Measurements from ENCODE around the gene MYL4. TPM values are rescaled to one million over a fixed set of nuclear protein-coding genes. Genes with fewer than 3 reads are reported as not detected.

The MYL4 gene
- total RNA-seq, 1 experiment from 2014 or later = 0.49 TPM

DNA sequence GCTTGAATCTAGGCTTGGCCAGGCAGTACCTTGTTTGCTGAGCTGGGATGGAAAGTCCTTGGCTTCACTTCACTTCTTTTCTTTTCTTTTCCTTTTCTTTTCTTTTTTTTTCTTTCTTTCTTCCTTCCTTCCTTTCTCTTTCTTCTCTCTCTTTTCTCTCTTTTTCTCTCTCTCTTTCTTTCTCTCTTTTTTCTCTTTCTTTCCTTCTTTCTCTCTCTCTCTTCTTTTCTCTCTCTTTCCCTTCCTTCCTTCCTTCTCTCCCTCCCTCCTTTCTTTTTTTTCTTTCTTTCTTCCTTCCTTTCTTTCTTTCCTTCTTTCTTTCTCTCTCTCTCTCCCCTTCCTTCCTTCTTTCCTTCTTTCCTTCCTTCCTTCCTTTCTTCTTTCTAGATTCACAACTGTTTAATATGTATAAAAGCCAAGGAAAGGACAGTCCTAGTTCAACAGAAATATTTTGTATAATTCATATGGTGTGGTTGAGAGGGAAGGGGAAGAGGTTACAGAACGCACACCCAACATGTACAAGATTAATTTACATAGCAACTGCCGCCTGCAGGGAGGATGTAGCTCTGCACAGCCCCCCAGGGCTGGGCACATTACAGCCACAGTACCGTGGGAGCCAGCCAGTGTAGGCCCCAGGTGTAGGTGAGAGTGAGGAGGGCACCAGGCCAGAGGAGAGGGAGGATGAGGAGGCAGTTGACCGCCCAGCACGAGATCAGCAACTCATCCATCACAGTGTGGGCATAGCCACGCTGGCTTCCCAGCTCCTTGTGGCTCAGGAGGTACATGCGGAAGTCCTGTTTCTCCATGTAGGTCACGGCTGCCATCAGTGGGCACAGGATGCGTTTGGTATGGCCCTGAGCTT lies 34.8 kb downstream of the MYL4 start:
- ATAC-seq = no peak
- Histone ChIP-seq H3K4me1 (ENCODE audit: control insufficient read depth, insufficient read depth, low read length) (peaks cover 4% of the 10 kb centered on the region; the same call in 1 of the 2 replicates), H3K4me3 (ENCODE audit: low read depth in 2 of 2, low read length in 2 of 2) (no peak overlapping the region), H3K27me3 (ENCODE audit: control insufficient read depth, insufficient read depth, low read length) (no peaks in the 10 kb centered on the region), H3K27ac (ENCODE audit: low read length) (no peak overlapping the region), H3K9me3 (ENCODE audit: control insufficient read depth, insufficient read depth, low read depth, low read length) (no peaks in the 10 kb centered on the region), H3K36me3 (ENCODE audit: control insufficient read depth, insufficient read depth, low read length) (no peaks in the 10 kb centered on the region)
- DNase-seq (ENCODE audit: low read depth, low spot score) = no peak
- TF ChIP-seq TCF7L2 (IDR thresholded peaks at IDR 0.05; ENCODE audit: low read depth, low read length) (no peak), POLR2AphosphoS5 (IDR thresholded peaks at IDR 0.05; ENCODE audit: low read depth, low read length) (no peak), SIN3A (IDR thresholded peaks at IDR 0.05; ENCODE audit: borderline replicate concordance, insufficient read depth, low read depth, low read length) (no peak)
- TF ChIP-seq, protein P1, sequence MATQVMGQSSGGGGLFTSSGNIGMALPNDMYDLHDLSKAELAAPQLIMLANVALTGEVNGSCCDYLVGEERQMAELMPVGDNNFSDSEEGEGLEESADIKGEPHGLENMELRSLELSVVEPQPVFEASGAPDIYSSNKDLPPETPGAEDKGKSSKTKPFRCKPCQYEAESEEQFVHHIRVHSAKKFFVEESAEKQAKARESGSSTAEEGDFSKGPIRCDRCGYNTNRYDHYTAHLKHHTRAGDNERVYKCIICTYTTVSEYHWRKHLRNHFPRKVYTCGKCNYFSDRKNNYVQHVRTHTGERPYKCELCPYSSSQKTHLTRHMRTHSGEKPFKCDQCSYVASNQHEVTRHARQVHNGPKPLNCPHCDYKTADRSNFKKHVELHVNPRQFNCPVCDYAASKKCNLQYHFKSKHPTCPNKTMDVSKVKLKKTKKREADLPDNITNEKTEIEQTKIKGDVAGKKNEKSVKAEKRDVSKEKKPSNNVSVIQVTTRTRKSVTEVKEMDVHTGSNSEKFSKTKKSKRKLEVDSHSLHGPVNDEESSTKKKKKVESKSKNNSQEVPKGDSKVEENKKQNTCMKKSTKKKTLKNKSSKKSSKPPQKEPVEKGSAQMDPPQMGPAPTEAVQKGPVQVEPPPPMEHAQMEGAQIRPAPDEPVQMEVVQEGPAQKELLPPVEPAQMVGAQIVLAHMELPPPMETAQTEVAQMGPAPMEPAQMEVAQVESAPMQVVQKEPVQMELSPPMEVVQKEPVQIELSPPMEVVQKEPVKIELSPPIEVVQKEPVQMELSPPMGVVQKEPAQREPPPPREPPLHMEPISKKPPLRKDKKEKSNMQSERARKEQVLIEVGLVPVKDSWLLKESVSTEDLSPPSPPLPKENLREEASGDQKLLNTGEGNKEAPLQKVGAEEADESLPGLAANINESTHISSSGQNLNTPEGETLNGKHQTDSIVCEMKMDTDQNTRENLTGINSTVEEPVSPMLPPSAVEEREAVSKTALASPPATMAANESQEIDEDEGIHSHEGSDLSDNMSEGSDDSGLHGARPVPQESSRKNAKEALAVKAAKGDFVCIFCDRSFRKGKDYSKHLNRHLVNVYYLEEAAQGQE (IDR thresholded peaks at IDR 0.05; ENCODE audit: insufficient read depth in 1 of 2, low read depth in 2 of 2, low read length in 1 of 2) = no peak
- TF ChIP-seq, protein P2, sequence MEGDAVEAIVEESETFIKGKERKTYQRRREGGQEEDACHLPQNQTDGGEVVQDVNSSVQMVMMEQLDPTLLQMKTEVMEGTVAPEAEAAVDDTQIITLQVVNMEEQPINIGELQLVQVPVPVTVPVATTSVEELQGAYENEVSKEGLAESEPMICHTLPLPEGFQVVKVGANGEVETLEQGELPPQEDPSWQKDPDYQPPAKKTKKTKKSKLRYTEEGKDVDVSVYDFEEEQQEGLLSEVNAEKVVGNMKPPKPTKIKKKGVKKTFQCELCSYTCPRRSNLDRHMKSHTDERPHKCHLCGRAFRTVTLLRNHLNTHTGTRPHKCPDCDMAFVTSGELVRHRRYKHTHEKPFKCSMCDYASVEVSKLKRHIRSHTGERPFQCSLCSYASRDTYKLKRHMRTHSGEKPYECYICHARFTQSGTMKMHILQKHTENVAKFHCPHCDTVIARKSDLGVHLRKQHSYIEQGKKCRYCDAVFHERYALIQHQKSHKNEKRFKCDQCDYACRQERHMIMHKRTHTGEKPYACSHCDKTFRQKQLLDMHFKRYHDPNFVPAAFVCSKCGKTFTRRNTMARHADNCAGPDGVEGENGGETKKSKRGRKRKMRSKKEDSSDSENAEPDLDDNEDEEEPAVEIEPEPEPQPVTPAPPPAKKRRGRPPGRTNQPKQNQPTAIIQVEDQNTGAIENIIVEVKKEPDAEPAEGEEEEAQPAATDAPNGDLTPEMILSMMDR (IDR thresholded peaks at IDR 0.05) = no peak
- intact Hi-C loops (cut with micrococcal nuclease; ENCODE audit: unreplicated experiment) (no loop called here), in situ Hi-C loops (cut with HindIII; ENCODE audit: low pct_unique_long_range_greater_than_20kb, low sequenced_read_pairs) (no loop called here)
- no TSS peak for BruUV-seq (replicated peaks)
- POLR2A ChIA-PET = no interaction called here
- CTCF ChIA-PET = no interaction called here

DNA sequence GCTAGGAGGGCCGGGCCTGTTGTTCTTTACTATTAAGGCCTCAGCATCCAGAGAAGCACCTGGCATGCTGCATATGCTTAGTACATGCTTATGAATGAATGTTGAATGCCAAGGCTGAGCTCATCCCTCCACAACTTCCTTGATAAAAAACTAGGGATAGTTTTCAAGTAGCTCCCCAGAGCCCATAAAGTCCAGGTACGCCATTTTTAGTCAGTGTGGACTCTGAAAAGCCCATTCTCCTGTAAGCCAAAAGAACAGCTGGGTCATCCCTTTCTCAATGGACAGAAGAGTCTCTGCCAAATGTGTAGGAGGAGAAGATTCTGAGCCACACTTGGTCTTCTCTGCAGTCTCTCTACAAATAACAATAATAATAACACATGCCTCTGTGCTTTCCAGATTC lies 35.5 kb downstream of the MYL4 start:
- intact Hi-C loops (cut with micrococcal nuclease; ENCODE audit: unreplicated experiment) = no loop called here
- BruUV-seq (replicated peaks) = no TSS peak
- TF ChIP-seq SIN3A (IDR thresholded peaks at IDR 0.05; ENCODE audit: borderline replicate concordance, insufficient read depth, low read depth, low read length) = no peak
- no peak for TF ChIP-seq TCF7L2 (IDR thresholded peaks at IDR 0.05; ENCODE audit: low read depth, low read length)
- TF ChIP-seq, protein P2 (IDR thresholded peaks at IDR 0.05) = no peak
- TF ChIP-seq, protein P1 (IDR thresholded peaks at IDR 0.05; ENCODE audit: insufficient read depth in 1 of 2, low read depth in 2 of 2, low read length in 1 of 2) = no peak
- TF ChIP-seq POLR2AphosphoS5 (IDR thresholded peaks at IDR 0.05; ENCODE audit: low read depth, low read length) = no peak
- CTCF ChIA-PET = no interaction called here
- Histone ChIP-seq H3K4me1 (ENCODE audit: control insufficient read depth, insufficient read depth, low read length) (peaks cover 2% of the 10 kb centered on the region; the same call in 1 of the 2 replicates), H3K9me3 (ENCODE audit: control insufficient read depth, insufficient read depth, low read depth, low read length) (no peaks in the 10 kb centered on the region), H3K36me3 (ENCODE audit: control insufficient read depth, insufficient read depth, low read length) (no peaks in the 10 kb centered on the region), H3K4me3 (ENCODE audit: low read depth in 2 of 2, low read length in 2 of 2) (no peak overlapping the region), H3K27ac (ENCODE audit: low read length) (no peak overlapping the region), H3K27me3 (ENCODE audit: control insufficient read depth, insufficient read depth, low read length) (no peaks in the 10 kb centered on the region)
- DNase-seq (ENCODE audit: low read depth, low spot score) = no peak
- ATAC-seq = no peak
- POLR2A ChIA-PET = no interaction called here
- in situ Hi-C loops (cut with HindIII; ENCODE audit: low pct_unique_long_range_greater_than_20kb, low sequenced_read_pairs) = no loop called here
